ENCODE data around the gene ANXA6.

The ANXA6 gene

GRCh38 chr5:151060742-151061141, 96.8 kb downstream of the ANXA6 start:
- no peak for FAIRE-seq

GRCh38 chr5:151058891-151059489, 98.6 kb downstream of the ANXA6 start:
- FAIRE-seq: no peak

DNA sequence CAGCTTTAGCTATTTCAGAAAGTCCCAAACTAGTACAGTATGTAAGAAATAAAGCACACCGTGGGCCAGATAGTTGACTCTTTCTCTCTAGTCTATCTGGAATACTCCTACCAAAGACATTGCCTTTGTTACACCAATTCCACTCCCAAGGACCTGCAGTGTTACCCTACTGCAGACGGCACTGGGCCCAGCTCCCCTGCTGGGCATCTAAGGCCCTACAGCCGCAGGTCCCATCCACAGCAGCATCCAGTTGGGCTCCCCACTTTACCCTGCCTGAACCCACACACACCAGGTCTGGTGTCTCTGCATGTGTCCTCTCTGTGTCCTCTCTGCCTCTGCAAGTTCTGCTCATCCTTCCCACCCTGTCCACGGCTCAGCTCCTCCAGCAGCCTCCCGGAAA, 99.3 kb downstream of the ANXA6 start:
- no peak for FAIRE-seq

DNA sequence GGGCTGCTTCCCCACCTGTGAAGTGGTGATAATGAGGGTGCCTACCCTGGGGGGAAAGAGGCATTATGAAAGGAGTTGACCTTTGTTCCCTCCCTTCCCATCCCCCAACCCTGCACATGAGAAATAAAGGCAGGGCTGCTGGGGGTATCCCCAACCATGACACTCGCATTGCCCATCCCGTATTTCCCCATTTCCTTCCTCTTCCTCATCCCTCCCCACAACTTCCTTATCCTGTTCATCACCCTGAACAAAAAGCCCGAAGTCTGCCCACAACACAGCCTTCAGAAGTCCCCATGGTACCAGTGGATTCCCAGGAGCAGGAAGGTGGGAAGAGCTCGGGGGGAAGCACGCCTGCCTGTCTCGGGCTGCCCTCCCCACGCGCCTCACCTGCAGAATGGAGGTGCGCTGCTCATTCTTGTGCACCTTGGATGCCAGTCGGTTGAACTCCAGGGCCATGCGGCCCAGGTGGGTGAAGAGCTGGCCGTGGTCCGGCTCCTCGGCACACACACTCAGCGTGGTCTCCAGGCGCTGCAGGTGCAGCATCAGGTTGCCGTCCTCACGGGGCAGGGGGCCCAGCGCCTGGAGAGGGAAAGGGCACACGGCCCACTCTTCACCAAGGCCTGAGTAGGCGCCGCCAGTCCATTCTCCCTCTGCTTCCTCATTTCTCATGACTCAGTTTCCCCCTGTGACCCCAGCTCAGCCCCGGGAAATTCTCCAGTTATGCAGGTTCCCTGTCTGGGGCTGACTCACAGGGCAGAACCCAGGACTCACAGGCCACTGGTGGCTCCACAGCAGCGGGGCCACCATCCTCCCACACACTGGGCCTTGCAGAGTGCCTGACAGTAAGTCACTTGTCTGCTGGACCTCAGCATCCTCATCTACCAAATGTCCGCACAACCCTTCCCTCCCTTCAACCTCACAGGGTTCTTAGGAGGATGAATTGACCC, 100.9 kb downstream of the ANXA6 start:
- no peak for FAIRE-seq

DNA sequence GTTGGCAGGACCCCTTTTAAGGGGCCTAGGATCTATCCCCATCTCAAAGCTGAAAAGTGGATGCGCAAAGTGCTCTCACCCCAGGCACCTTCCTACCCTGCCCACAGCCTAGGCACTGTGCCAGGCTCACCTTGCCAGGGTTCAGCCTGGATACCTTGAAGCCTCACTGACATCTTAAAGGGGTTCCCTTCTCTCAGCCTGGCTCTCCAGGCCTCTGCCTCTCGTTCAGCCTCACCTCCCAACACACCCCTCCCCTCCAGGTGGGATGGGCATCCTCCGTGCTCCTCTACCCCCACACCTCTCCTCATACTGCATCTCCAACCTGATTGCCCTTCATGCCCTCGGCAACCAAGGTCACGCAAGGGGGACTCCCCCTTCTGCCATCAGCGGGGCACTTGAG, 102.2 kb downstream of the ANXA6 start:
- FAIRE-seq: no peak

GRCh38 chr5:151054709-151055108, 102.9 kb downstream of the ANXA6 start:
- no peak for FAIRE-seq

DNA sequence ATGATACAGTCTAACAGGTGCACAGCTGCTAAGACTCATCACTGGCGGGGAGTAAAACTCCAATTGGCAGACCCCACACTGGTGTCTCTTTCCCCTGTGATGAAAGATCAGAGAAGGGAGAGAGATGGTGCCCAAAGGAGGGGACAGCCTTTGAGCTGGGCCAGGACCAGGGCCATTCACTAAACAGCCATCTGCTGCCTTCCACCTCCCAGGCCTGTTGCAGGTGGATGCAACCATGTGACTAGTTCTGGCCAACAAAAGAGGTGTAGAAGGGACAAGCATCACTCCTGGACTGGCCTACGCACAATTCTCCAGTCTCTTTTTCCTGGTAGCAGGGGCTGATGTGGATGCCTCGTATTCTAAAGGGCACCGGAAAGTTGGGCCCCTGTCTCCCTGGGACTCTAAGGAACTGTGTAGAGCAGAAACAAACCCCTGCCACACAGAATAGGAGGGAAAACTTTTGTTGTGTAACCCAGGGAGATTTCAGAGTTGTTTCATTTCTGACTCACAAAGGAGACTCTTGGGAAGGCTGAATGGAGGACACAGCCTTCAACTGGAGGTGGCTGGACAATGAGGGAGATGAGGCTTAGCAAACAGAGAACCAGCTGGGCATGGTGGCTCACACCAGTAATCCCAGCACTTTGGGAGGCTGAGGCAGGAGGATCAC, 103.7 kb downstream of the ANXA6 start:
- FAIRE-seq: no peak

DNA sequence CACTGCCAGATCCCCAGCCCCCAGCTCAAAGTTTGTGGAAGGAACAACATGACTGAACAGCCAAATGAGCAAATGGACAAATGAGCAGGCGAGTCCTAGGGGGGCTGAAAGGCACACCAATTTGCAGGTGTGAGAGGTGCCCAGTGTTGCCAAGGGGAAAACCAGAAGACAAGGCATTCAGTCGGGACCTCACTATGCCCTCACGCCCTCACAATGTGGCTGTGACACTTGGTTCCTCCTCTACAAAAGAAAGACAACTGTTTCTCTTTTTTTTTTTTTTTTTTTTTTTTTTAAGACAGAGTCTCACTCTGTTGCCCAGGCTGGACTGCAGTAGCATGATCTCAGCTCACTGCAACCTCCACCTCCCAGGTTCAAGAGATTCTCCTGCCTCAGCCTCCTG, 104.7 kb downstream of the ANXA6 start:
- no peak for FAIRE-seq

DNA sequence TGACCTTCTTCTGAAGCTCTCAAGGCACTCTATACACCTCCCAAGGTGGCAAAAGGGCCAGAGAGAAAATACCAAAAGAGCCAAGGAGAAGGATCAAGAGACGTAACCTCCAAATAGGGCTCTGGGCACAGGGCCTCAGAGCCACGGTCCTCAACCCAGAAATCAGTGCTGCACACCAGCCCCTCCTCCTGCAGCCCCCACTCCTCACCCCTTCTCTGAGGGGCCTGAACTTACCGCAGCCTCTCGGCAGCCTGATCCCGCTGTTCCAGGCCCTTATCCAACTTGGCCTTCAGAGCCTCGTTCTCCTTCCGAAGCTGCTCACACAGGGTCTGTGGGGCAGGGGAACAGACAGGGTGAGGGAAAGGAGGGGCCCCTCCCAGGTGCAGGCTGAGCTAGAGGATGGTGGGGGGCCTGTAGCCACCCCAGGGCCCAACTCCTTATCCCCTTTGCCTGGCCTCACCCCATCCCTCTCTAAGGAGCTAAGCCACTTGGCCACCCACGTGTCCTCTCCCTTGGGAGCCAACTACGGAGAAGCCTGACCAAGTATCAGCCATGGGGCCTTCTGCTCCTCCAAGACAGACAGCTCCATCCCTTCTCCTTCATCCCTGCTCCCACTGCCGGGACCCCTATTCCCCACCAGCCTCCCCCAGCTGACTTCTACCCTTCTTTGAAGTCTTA, 105.5 kb downstream of the ANXA6 start:
- no peak for FAIRE-seq

- FAIRE-seq: no peak
Observed at GRCh38 chr5:151051066-151051930, 106.3 kb downstream of the ANXA6 start.

Data from endometrium (tissue), 2 donors.